Tibial nerve (tissue), 4 donors: Measurements from ENCODE around the gene GNAL. TPM values are rescaled to one million over a fixed set of nuclear protein-coding genes. Genes with fewer than 3 reads are reported as not detected.
"Not testable (repeated sequence)": the region's sequence is repeated elsewhere in the genome, so short reads cannot be mapped to it uniquely, and the experiment has no call there.

Experiments
- DNase-seq, 2 donors: peaks; one replicate each; pipeline ENCODE4 v3.0.0-alpha.2; 2019; ENCODE audit warnings: low spot score in 2 of 2
- H3K27ac ChIP-seq, 4 donors: fragments of 200-600 bp; sonication (generic) in 3 of 4; one replicate each; pipeline ENCODE4 v1.5.1; 2017 to 2019; ENCODE audit warnings: mild to moderate bottlenecking in 1 of 4
- H3K27me3 ChIP-seq, 2 donors: fragments of 200-600 bp; sonication (generic) in 1 of 2; one replicate each; pipeline versions ENCODE4 v1.5.1 to v1.6.0; 2017 to 2019
- H3K36me3 ChIP-seq, 3 donors: fragments of 200-600 bp; sonication (generic); one replicate each; pipeline ENCODE4 v1.5.1; 2018 to 2019
- H3K4me1 ChIP-seq, 4 donors: fragments of 200-600 bp; sonication (generic) in 3 of 4; one replicate each; pipeline ENCODE4 v1.5.1; 2017 to 2019
- H3K4me3 ChIP-seq, 4 donors: fragments of 200-600 bp; sonication (generic) in 3 of 4; one replicate each; pipeline ENCODE4 v1.5.1; 2017 to 2019; ENCODE audit warnings: mild to moderate bottlenecking in 1 of 4, moderate library complexity in 1 of 4
- H3K9me3 ChIP-seq, 4 donors: fragments of 200-600 bp; sonication (generic) in 3 of 4; one replicate each; pipeline ENCODE4 v1.5.1; 2017 to 2019
- EP300 ChIP-seq, 2 donors: sonication (generic); formaldehyde crosslinking; IDR thresholded peaks; one replicate each; pipeline ENCODE4 v1.6.1; 2017; ENCODE audit warnings: antibody characterized with exemption in 2 of 2, mild to moderate bottlenecking in 1 of 2
- POLR2A ChIP-seq, 2 donors: fragments of 450-650 bp; IDR thresholded peaks; one replicate each; pipeline ENCODE4 v1.6.1; 2017; ENCODE audit warnings: antibody characterized with exemption in 2 of 2, mild to moderate bottlenecking in 2 of 2, moderate library complexity in 2 of 2
- WGBS, 2 donors: methylation state at CpG; one replicate each; pipeline ENCODE4 v1.1.5; 2018; 5-methylcytosine and 5-hydroxymethylcytosine counted together
- total RNA-seq, 4 donors: library from RNA; depleted of rRNA; stranded (reverse); fragments of >200 nt; gene quantifications; one replicate each; pipeline ENCODE4 v1.1.0, GENCODE V29; 2016
- TF ChIP-seq, protein P1 (sequence below), 5 experiments: fragments of 200-600 bp in 3 of 5; fragments of 450-650 bp in 2 of 5; sonication (generic) in 3 of 5; IDR thresholded peaks; one replicate each; pipeline ENCODE4 v1.5.1; 2016 to 2019; ENCODE audit warnings: antibody characterized with exemption in 5 of 5, mild to moderate bottlenecking in 3 of 5, moderate library complexity in 2 of 5

GNAL gene
- total RNA-seq, 4 donors from 2014 or later, result 11.3 to 17.3 (median 14.4) TPM

DNA sequence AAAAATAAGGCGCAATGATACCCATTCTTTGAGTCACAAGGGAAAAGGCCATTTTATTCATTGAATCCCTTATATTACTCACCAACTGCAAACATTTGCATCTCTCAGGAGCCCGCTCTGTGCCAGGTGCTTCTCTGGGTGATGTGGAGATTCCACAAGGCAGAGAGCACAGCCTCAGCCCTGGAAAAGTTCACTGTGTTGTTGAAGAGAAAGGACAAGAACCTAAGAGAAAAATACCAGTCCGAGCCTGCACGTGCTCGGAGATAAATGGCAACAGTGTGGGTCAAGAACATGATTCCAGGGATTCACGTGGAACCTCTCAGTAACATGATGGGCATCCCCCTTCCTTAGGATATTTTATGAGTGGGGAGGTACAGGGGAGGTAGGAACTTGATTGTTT lies 11.8 kb downstream of the GNAL start:
- Histone ChIP-seq H3K27me3 (no peaks in the 10 kb centered on the region), H3K4me1 (no peaks in the 10 kb centered on the region), H3K27ac (no peak overlapping the region), H3K9me3 (no peaks in the 10 kb centered on the region), H3K36me3 (no peaks in the 10 kb centered on the region), H3K4me3 (no peak overlapping the region)
- 91 to 93% methylated on average over 6 of the region's 6 CpGs for WGBS, 2 donors
- TF ChIP-seq, protein P1, sequence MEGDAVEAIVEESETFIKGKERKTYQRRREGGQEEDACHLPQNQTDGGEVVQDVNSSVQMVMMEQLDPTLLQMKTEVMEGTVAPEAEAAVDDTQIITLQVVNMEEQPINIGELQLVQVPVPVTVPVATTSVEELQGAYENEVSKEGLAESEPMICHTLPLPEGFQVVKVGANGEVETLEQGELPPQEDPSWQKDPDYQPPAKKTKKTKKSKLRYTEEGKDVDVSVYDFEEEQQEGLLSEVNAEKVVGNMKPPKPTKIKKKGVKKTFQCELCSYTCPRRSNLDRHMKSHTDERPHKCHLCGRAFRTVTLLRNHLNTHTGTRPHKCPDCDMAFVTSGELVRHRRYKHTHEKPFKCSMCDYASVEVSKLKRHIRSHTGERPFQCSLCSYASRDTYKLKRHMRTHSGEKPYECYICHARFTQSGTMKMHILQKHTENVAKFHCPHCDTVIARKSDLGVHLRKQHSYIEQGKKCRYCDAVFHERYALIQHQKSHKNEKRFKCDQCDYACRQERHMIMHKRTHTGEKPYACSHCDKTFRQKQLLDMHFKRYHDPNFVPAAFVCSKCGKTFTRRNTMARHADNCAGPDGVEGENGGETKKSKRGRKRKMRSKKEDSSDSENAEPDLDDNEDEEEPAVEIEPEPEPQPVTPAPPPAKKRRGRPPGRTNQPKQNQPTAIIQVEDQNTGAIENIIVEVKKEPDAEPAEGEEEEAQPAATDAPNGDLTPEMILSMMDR (IDR thresholded peaks at IDR 0.05), result no peak
- TF ChIP-seq EP300 (IDR thresholded peaks at IDR 0.05), result no peak
- TF ChIP-seq POLR2A (IDR thresholded peaks at IDR 0.05), result no peak
- no peak for DNase-seq

DNA sequence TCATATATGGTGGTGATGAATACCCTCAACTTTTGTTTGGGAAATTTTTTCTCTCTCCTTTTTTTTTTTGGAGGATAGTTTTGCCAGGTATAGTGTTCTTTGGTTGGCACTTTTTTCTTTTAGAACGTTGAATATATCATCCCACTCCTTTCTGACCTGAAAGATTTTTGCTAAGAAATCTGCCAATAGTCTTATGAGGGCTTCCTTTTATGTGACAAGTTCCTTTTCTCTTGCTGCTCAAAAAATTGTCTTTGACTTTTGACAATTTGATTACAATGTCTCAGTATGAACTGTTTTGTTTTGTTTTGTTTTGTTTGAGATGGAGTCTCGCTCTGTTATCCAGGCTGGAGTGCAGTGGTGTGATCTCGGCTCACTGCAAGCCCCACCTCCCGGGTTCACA lies 21.5 kb downstream of the GNAL start:
- peaks cover 0 to 22% (median 0%) of the 10 kb centered on the region in 4 donors for H3K9me3 ChIP-seq
- DNase-seq, result no peak
- H3K36me3 ChIP-seq, result no peaks in the 10 kb centered on the region
- no peak for TF ChIP-seq POLR2A (IDR thresholded peaks at IDR 0.05)
- H3K4me1 ChIP-seq, result no peaks in the 10 kb centered on the region
- H3K27me3 ChIP-seq, result no peaks in the 10 kb centered on the region
- no peak overlapping the region for H3K27ac ChIP-seq
- no peak overlapping the region for H3K4me3 ChIP-seq
- 86 to 92% methylated on average over 4 of the region's 4 CpGs for WGBS, 2 donors

DNA sequence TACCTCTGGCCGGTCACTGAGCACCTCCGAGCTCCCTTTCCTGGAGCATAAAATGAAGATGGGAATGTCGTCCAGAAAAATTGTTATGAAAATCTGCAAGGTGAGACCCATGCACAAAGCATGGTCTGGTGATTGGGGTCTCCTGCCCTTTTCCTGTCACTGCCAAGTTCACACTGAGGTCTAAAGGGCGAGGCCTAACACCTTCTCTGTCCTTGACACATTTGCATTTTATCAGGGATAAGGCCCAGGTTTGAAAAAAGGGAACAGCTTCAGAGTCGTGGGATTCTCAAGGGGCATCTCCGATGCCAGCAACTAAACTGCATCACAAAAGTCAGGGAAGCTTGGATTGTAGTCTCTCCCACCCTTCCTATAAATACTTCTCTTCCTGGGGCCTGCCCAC lies 24.7 kb downstream of the GNAL start:
- WGBS, 2 donors, result 82 to 83% methylated on average over 6 of the region's 6 CpGs
- peaks cover 0 to 19% (median 0%) of the 10 kb centered on the region in 4 donors for H3K9me3 ChIP-seq
- H3K4me3 ChIP-seq, result no peak overlapping the region
- no peak for DNase-seq
- no peaks in the 10 kb centered on the region for H3K36me3 ChIP-seq
- no peaks in the 10 kb centered on the region for H3K27me3 ChIP-seq
- no peaks in the 10 kb centered on the region for H3K4me1 ChIP-seq
- TF ChIP-seq EP300 (IDR thresholded peaks at IDR 0.05) (no peak), POLR2A (IDR thresholded peaks at IDR 0.05) (no peak)
- no peak overlapping the region for H3K27ac ChIP-seq

DNA sequence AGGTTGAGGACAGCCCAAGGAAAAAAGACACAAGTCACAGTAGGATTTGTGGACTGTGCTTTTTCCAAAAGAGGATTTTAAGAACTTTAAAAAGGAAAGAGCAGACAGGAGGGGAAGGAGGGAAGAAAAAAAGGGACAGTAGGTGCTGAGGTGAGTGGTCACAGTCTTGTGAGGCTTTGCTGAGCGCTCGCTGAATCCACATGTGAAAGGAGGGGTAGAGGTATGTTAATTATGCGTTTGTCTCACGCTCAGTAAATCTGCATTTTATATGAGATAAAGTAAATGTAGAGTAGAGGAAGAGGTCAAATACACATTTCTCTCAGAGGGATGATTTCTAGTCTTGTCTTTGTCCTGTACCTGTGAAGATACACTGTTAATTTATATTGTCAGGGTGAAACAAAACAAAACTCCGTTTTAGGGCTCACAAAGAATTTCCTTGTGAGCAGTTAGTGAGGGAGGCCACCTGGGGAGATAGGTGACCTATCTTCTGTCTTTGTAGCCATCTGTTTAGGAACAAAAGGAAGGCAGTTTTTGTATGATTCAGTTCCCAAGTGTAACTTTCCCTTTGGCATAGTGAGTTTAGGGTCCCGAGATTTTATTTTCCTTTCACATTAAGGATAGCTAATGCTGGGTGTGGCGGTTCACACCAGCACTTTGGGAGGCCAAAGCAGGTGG lies 25.3 kb downstream of the GNAL start:
- no peak for TF ChIP-seq EP300 (IDR thresholded peaks at IDR 0.05)
- TF ChIP-seq, protein P1 (IDR thresholded peaks at IDR 0.05), result no peak
- no peak for TF ChIP-seq POLR2A (IDR thresholded peaks at IDR 0.05)
- H3K27ac ChIP-seq, result no peak overlapping the region
- 67 to 76% methylated on average over 7 of the region's 7 CpGs for WGBS, 2 donors
- H3K4me1 ChIP-seq, result no peaks in the 10 kb centered on the region
- no peaks in the 10 kb centered on the region for H3K36me3 ChIP-seq
- H3K9me3 ChIP-seq, result peaks cover 0 to 14% (median 0%) of the 10 kb centered on the region in 4 donors
- H3K4me3 ChIP-seq, result no peak overlapping the region
- no peak for DNase-seq
- H3K27me3 ChIP-seq, result no peaks in the 10 kb centered on the region

DNA sequence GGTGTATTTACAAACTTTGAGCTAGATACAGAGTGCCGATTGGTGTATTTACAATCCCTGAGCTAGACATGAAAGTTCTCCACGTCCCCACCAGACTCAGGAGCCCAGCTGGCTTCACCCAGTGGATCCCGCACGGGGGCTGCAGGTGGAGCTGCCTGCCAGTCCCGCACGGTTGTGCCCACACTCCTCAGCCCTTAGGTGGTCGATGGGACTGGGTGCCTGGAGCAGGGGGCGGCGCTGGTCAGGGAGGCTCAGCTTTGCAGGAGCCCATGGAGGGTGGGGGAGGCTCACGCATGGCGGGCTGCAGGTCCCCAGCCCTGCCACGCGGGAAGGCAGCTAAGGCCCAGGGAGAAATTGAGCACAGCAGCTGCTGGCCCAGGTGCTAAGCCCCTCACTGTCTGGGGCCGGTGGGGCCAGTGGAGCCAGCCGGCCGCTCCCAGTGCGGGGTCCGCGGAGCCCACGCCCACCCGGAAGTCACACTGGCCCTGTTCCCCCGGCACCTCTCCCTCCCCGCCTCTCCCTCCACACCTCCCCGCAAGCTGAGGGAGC lies 27.8 kb downstream of the GNAL start:
- H3K4me3 ChIP-seq, DNase-seq, H3K4me1 ChIP-seq, H3K27ac ChIP-seq, H3K27me3 ChIP-seq, H3K9me3 ChIP-seq, H3K36me3 ChIP-seq: not testable (repeated sequence)
- WGBS, 2 donors, result 81 to 91% methylated on average over 3 to 22 of the region's 24 CpGs

DNA sequence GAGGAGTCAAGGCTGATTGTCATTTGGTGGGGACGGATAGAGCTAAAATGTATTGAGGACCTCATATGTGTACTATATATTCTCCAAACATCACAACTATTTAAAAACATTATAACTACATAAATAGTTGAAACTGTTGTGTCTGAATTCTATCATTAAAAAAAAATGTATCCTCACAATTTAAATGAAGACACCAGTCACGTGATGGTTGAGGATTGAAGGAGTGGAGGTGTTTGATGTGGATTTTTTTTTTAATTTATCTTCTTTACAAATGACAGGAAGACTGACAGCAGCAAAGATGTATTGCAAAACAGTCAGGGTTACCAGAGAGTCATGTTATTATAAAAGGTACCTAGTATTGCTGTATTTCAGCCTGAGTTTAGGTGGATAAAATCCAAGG lies 30.0 kb downstream of the GNAL start:
- no peak for TF ChIP-seq EP300 (IDR thresholded peaks at IDR 0.05)
- no peak for TF ChIP-seq POLR2A (IDR thresholded peaks at IDR 0.05)
- TF ChIP-seq, protein P1 (IDR thresholded peaks at IDR 0.05), result no peak
- Histone ChIP-seq H3K9me3 (no peaks in the 10 kb centered on the region), H3K27ac (no peak overlapping the region), H3K27me3 (no peaks in the 10 kb centered on the region), H3K36me3 (peaks cover 0 to under 1% (median 0%) of the 10 kb centered on the region in 3 donors), H3K4me3 (no peak overlapping the region), H3K4me1 (no peaks in the 10 kb centered on the region)
- 85 to 86% methylated on average over 2 of the region's 2 CpGs for WGBS, 2 donors
- DNase-seq, result no peak
